GM12875 (cell line): ENCODE data around the gene TMEM266.

ENCODE experiments used
- H3K4me3 ChIP-seq: one replicate; pipeline ENCODE4 v1.5.1; 2011; ENCODE audit warnings: low read depth, low read length, control low read depth
- TF ChIP-seq, protein P1 (sequence below): IDR thresholded peaks from 2 replicates; pipeline ENCODE4 v1.5.1; 2011; ENCODE audit warnings: low read depth, mild to moderate bottlenecking, control low read depth, inconsistent platforms, low read length, moderate library complexity, borderline replicate concordance; ENCODE audit not compliant: insufficient read depth

Gene TMEM266

DNA sequence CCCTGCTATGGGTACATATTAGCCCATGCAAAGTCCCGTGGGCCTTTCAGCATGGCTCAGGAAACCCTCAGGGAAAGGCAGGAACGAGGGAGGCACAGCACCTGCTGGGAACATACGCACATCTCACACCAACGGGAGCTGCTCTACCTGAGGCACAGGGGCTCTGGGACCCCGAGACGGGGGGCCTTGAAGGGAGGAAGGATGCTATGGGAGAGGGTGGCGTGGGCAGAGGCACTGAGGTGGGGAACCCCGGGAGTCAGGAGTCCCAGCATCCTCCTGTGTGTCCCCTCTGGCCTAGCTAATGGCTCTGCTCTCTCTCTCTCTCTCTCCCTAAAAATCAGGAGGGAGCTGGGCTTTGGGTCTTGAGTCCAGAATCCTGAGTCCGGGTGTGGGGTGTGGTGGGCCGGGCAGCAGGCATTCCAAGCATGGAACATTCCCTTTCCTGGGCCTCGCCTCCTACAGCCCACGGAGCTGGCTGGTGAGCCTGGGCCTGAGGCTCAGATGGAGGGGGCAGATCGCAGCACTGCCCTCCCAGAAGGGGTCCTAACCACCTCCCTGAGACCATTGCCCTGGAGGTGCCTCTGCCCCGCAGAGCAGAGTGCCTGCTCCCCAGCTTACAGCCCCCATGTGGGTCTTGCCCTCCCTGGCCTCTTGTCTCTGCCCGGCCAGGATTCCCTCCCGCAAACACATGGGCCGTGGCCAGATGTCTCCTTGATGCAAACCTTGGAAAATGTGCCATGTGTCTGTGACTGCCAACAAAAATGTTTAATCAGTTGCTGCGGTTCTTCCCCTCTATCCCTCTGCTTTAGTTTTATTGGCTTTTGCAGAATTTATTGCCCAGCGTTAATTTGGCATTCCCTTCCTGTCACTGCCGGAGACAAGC, 101.6 kb downstream of the TMEM266 start:
- TF ChIP-seq, protein P1, sequence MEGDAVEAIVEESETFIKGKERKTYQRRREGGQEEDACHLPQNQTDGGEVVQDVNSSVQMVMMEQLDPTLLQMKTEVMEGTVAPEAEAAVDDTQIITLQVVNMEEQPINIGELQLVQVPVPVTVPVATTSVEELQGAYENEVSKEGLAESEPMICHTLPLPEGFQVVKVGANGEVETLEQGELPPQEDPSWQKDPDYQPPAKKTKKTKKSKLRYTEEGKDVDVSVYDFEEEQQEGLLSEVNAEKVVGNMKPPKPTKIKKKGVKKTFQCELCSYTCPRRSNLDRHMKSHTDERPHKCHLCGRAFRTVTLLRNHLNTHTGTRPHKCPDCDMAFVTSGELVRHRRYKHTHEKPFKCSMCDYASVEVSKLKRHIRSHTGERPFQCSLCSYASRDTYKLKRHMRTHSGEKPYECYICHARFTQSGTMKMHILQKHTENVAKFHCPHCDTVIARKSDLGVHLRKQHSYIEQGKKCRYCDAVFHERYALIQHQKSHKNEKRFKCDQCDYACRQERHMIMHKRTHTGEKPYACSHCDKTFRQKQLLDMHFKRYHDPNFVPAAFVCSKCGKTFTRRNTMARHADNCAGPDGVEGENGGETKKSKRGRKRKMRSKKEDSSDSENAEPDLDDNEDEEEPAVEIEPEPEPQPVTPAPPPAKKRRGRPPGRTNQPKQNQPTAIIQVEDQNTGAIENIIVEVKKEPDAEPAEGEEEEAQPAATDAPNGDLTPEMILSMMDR, result no peak

DNA sequence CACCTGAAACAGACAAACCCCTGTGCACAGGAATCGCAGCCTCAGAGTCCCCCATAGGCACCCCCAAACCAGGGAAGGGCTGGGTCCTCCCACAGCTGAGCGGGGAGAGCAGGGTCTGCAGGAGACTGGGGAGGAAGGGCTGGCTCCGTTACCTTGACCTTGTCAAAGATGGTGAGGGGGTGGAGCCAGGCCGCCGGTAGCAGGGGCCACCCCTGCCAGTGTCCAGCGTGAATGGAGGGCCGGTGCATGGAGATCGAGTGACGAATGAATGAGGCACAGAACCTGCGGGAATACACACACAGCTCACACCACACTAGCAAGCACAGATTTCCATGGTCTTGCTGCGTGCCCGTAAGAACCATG, 102.2 kb downstream of the TMEM266 start:
- no peak overlapping the region for H3K4me3 ChIP-seq
- TF ChIP-seq, protein P1, result no peak

More for the DNA sequence above, 101.6 kb downstream of the TMEM266 start:
- H3K4me3 ChIP-seq, result no peak overlapping the region

DNA sequence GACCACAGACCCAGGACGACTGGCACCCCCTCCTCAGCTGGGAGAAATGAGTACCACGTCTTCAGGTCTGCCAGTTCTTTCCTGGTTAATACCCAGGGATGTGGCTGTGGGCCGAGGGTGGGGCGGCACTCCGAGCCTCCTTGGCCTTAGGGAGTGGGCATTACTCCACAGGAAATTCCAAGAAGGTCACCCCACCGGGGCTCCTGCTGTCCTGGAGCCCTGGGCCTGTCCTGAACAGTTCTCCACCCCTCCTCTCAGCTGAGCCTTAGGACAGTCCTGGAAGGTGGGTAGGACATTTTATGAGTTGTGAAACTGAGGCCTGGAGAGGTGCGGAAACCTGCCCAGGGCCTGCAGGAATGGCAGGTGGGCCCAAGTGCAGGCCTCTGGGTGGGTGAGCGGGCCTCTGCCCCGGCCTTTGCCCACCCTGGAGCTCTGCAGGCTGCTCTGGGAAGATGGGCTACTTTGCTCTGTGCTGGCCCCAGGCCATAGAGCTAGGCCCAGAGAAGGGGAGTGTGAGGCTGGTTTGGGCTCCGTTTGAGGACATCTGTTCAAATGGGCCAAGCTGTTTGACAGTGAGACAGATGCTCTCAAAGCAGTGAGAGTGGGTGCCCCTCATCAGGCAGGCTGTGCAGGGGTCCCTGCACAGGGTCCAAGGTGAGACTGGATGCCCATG, 103.1 kb downstream of the TMEM266 start:
- H3K4me3 ChIP-seq, result no peak overlapping the region
- TF ChIP-seq, protein P1, result no peak

DNA sequence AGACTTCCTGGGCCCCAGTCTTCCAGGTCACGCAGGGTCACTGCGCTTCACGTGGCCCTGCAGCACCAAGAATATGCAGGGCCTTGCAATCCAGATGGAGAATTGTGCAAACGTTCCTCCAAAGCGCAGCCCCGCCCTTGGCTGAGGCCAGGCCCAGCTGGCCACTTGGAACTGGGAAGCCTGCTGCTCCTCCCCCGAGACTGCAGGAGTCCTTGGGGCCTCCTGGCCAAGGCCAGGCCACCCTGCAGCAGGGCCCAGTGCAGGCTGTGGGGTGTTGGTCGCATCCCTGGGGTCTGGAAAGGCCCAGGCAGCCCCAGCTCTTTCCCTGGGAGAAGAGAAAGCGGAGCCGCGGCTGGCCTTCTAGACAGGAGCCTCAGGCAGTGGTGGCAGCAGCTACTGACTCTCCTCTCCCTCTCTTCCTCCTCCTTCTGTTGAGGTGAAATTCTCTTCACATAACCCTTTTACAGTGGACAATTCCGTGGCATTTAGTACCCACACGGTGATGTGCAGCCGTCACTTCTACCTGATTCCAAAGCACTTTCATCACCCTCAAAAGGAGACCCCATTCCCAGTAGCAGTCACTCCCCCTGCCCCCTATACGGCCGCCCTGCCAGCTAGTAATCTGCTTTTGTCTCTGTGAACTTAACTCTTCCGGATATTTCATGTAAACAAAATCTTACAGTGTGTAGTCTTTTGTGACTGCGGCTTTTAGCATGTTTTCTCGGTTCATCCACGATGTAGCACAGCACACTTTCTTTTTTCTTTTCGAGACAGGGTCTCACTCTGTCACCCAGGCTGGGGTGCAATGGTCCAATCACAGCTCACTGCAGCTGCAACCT, 103.9 kb downstream of the TMEM266 start:
- TF ChIP-seq, protein P1, result no peak
- H3K4me3 ChIP-seq, result no peak overlapping the region

DNA sequence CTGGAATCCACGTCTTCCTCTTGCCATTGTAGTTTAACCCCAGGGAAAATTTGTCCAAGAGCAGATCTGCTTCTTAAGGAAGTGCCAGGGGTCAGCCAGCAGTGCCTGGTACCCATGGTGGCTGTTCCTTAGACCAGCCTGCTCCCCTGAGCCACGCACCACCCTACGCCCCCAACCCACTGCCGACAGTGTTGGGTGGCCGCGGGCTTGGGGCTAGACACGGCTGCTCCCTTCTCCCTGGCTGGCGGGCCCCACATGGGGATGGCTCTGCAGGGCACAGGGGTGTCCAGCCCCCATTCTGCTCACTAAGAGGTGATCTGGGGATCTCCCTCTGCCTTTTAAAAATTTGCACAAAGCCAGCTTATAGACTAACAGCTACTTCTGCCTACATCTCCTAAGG, 104.8 kb downstream of the TMEM266 start:
- TF ChIP-seq, protein P1, result no peak

DNA sequence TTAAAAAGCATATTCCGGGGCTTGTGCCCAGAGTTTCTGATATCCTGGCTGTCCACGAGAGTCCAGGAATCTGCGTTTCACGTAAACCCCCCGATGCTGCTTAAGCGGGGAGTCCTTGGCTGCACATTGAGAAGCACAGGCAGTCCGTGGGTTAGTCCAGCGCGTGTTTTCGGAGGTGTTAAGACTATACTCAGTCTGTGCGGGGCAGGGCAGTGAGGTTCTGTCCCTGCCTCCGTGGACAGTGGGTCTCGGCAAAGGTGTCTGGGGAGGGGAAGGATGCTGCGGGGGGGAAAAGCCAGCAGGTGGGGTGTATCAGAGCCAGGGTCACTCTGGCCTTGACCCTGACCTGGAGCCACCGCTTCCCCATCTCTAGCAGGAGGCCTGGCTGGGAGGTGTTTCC, 106.2 kb downstream of the TMEM266 start:
- TF ChIP-seq, protein P1, result no peak
- no peak overlapping the region for H3K4me3 ChIP-seq

More for the DNA sequence above, 104.8 kb downstream of the TMEM266 start:
- no peak overlapping the region for H3K4me3 ChIP-seq
